WTC11 (cell line): ENCODE measurements around the gene KIF3C. TPM values are rescaled to one million over a fixed set of nuclear protein-coding genes. Genes with fewer than 3 reads are reported as not detected.

Experiments
- ATAC-seq: fragments of 200-7000 bp; cut with Tn5 transposase; 2 replicates; pipeline ENCODE4 v1.10.0; 2021; ENCODE audit warnings: mild to moderate bottlenecking, moderate library complexity
- CTCF ChIA-PET: fragments of 300-600 bp; sonication (Branson Sonifier 250); formaldehyde crosslinking; loops from one replicate; lab custom pipeline; 2021; ENCODE audit warnings: antibody characterized with exemption; lab: Charles Lee
- POLR2A ChIA-PET: fragments of 350-600 bp; sonication (Branson Sonifier 250); formaldehyde crosslinking; loops from one replicate; lab custom pipeline; 2021; ENCODE audit warnings: antibody characterized with exemption; lab: Charles Lee
- DNase-seq: peaks from one replicate; pipeline ENCODE4 v3.0.0; 2021; ENCODE audit warnings: low spot score
- H3K27ac Mint-ChIP-seq: 2 replicates; pipeline ENCODE4 v1.8.0; 2021; ENCODE audit warnings: mixed read lengths
- H3K27me3 Mint-ChIP-seq: 2 replicates; pipeline ENCODE4 v1.8.0; 2021; ENCODE audit warnings: low read depth, mild to moderate bottlenecking, moderate library complexity, mixed read lengths
- H3K36me3 Mint-ChIP-seq: 2 replicates; pipeline ENCODE4 v1.8.0; 2021; ENCODE audit warnings: mixed read lengths
- H3K4me1 Mint-ChIP-seq: 2 replicates; pipeline ENCODE4 v1.8.0; 2022; ENCODE audit warnings: mixed read lengths
- H3K4me3 Mint-ChIP-seq: 2 replicates; pipeline ENCODE4 v1.8.0; 2021; ENCODE audit warnings: mild to moderate bottlenecking, moderate library complexity, mixed read lengths
- H3K9me3 Mint-ChIP-seq: 2 replicates; pipeline ENCODE4 v1.8.0; 2021; ENCODE audit warnings: mixed read lengths
- AFF4 ChIP-seq: sonication (generic); formaldehyde crosslinking; IDR thresholded peaks from 2 replicates; pipeline ENCODE4 v1.8.1; 2023; ENCODE audit warnings: mild to moderate bottlenecking, missing genetic modification reagents, borderline replicate concordance
- ARID4B ChIP-seq: sonication (generic); formaldehyde crosslinking; IDR thresholded peaks from 2 replicates; pipeline ENCODE4 v1.8.0; 2023; ENCODE audit warnings: missing genetic modification reagents, mild to moderate bottlenecking, borderline replicate concordance
- ATF2 ChIP-seq: sonication (generic); formaldehyde crosslinking; IDR thresholded peaks from 2 replicates; pipeline ENCODE4 v1.8.1; 2022; ENCODE audit warnings: low read depth, missing genetic modification reagents, borderline replicate concordance
- E2F5 ChIP-seq: sonication (generic); formaldehyde crosslinking; IDR thresholded peaks from 2 replicates; pipeline ENCODE4 v1.8.1; 2022; ENCODE audit warnings: mild to moderate bottlenecking, moderate library complexity, missing genetic modification reagents
- ESRRA ChIP-seq: sonication (generic); formaldehyde crosslinking; IDR thresholded peaks from 2 replicates; pipeline ENCODE4 v1.8.1; 2022; ENCODE audit warnings: mild to moderate bottlenecking, missing genetic modification reagents, borderline replicate concordance
- FOXJ3 ChIP-seq: sonication (generic); formaldehyde crosslinking; IDR thresholded peaks from 2 replicates; pipeline ENCODE4 v1.9.0; 2021; ENCODE audit warnings: missing genetic modification reagents, mild to moderate bottlenecking, borderline replicate concordance
- FOXP1 ChIP-seq: sonication (generic); formaldehyde crosslinking; IDR thresholded peaks from 2 replicates; pipeline ENCODE4 v1.8.0; 2022; ENCODE audit warnings: missing genetic modification reagents, mild to moderate bottlenecking, moderate library complexity, borderline replicate concordance
- GRHL2 ChIP-seq: fragments of 250-450 bp; sonication (Bioruptor Pico); IDR thresholded peaks from 2 replicates; pipeline ENCODE4 v1.8.0; 2022; ENCODE audit warnings: mild to moderate bottlenecking, moderate library complexity; ENCODE audit not compliant: insufficient replicate concordance, severe bottlenecking
- GTF2I ChIP-seq: fragments of 250-450 bp; sonication (Bioruptor Pico); conservative IDR thresholded peaks from 2 replicates; pipeline ENCODE4 v1.4.0; 2021; ENCODE audit warnings: mild to moderate bottlenecking
- IRF1 ChIP-seq: sonication (generic); formaldehyde crosslinking; IDR thresholded peaks from 2 replicates; pipeline ENCODE4 v1.8.0; 2023; ENCODE audit warnings: missing genetic modification reagents
- IRF2 ChIP-seq: sonication (generic); formaldehyde crosslinking; IDR thresholded peaks from 2 replicates; pipeline ENCODE4 v1.8.0; 2022; ENCODE audit warnings: low read depth, missing genetic modification reagents, borderline replicate concordance
- NR1H2 ChIP-seq: sonication (generic); formaldehyde crosslinking; IDR thresholded peaks from 2 replicates; pipeline ENCODE4 v1.9.0; 2021; ENCODE audit warnings: mild to moderate bottlenecking, moderate library complexity, missing genetic modification reagents
- PRRX2 ChIP-seq: fragments of 250-450 bp; sonication (Bioruptor Pico); IDR thresholded peaks from 2 replicates; pipeline ENCODE4 v1.8.0; 2021; ENCODE audit warnings: mild to moderate bottlenecking
- RELA ChIP-seq: sonication (generic); formaldehyde crosslinking; IDR thresholded peaks from 2 replicates; pipeline ENCODE4 v1.8.1; 2022; ENCODE audit warnings: missing genetic modification reagents, mild to moderate bottlenecking, borderline replicate concordance
- SMAD3 ChIP-seq: sonication (generic); formaldehyde crosslinking; IDR thresholded peaks from 2 replicates; pipeline ENCODE4 v1.8.0; 2022; ENCODE audit warnings: missing genetic modification reagents, mild to moderate bottlenecking, borderline replicate concordance
- SMAD4 ChIP-seq: sonication (generic); formaldehyde crosslinking; IDR thresholded peaks from 2 replicates; pipeline ENCODE4 v1.8.0; 2022; ENCODE audit warnings: mild to moderate bottlenecking, missing genetic modification reagents
- SOX15 ChIP-seq: fragments of 250-450 bp; sonication (Bioruptor Pico); IDR thresholded peaks from 2 replicates; pipeline ENCODE4 v1.9.0; 2021; ENCODE audit warnings: mild to moderate bottlenecking
- TEAD1 ChIP-seq: sonication (generic); formaldehyde crosslinking; IDR thresholded peaks from 2 replicates; pipeline ENCODE4 v1.8.0; 2022; ENCODE audit warnings: mild to moderate bottlenecking, missing genetic modification reagents
- ZBTB21 ChIP-seq: sonication (generic); formaldehyde crosslinking; IDR thresholded peaks from 2 replicates; pipeline ENCODE4 v1.8.1; 2023; ENCODE audit warnings: mild to moderate bottlenecking, missing genetic modification reagents, borderline replicate concordance
- ZNF232 ChIP-seq: sonication (generic); formaldehyde crosslinking; IDR thresholded peaks from 2 replicates; pipeline ENCODE4 v1.8.0; 2022; ENCODE audit warnings: mild to moderate bottlenecking, missing genetic modification reagents
- ZNF416 ChIP-seq: fragments of 250-450 bp; sonication (Bioruptor Pico); IDR thresholded peaks from 2 replicates; pipeline ENCODE4 v1.9.0; 2021; ENCODE audit warnings: mild to moderate bottlenecking, inconsistent platforms
- ZNF423 ChIP-seq: fragments of 250-450 bp; sonication (Bioruptor Pico); IDR thresholded peaks from 2 replicates; pipeline ENCODE4 v2.1.2; 2022; ENCODE audit warnings: mild to moderate bottlenecking, moderate library complexity
- ZNF512 ChIP-seq: sonication (generic); formaldehyde crosslinking; IDR thresholded peaks from 2 replicates; pipeline ENCODE4 v1.8.1; 2022; ENCODE audit warnings: missing genetic modification reagents, borderline replicate concordance
- total RNA-seq: library from RNA; stranded (reverse); gene quantifications from 3 replicates; pipeline ENCODE4 v1.2.3, GENCODE V29; 2021

KIF3C gene
- total RNA-seq, 1 experiment from 2014 or later = 48.1 TPM

GRCh38 chr2:25877431-25878360 is 104.6 kb downstream of the KIF3C start:
- DNase-seq = peak; percentile 43
- H3K27ac Mint-ChIP-seq = peak overlapping the region; percentile 95
- H3K9me3 Mint-ChIP-seq = no peaks in the 10 kb centered on the region
- peaks cover 21% of the 10 kb centered on the region for H3K27me3 Mint-ChIP-seq
- H3K36me3 Mint-ChIP-seq = no peaks in the 10 kb centered on the region
- ChIA-PET POLR2A (interaction anchor here (0.8 to 1.6 kb wide), 8 partner anchors 10 to 307 kb away, joined by 3 to 7 read pairs (median 4); partner anchors contain the start of gene DTNB), CTCF (interaction anchor here (0.8 to 2.0 kb wide), 11 partner anchors 9 to 307 kb away, joined by 3 to 19 read pairs (median 3); no protein-coding TSS in a partner anchor)
- H3K4me1 Mint-ChIP-seq = peaks cover 16% of the 10 kb centered on the region
- peak overlapping the region; percentile 96 for H3K4me3 Mint-ChIP-seq
- peak; percentile 29 for ATAC-seq
- 0 out of 2 replicates have a peak, but pooled peaks have one; percentile 22 for TF ChIP-seq ARID4B (CRISPR knock-in tag)
- no peak for TF ChIP-seq SOX15 (CRISPR knock-in tag)
- TF ChIP-seq GTF2I (CRISPR knock-in tag) = no peak
- TF ChIP-seq SMAD4 = no peak
- 0 out of 2 replicates have a peak, but pooled peaks have one; percentile 60 for TF ChIP-seq IRF2 (CRISPR knock-in tag)
- no peak for TF ChIP-seq FOXJ3
- TF ChIP-seq ZNF416 (CRISPR knock-in tag) = no peak
- 0 out of 2 replicates have a peak, but pooled peaks have one; percentile 22 for TF ChIP-seq ZNF232 (CRISPR knock-in tag)
- TF ChIP-seq ZNF512 = no peak
- 0 out of 2 replicates have a peak, but pooled peaks have one; percentile 33 for TF ChIP-seq AFF4 (CRISPR knock-in tag)
- no peak for TF ChIP-seq NR1H2 (CRISPR knock-in tag)
- TF ChIP-seq PRRX2 (CRISPR knock-in tag) = no peak
- no peak for TF ChIP-seq TEAD1
- peak; percentile 57; the same call in 1 of the 2 replicates for TF ChIP-seq RELA (CRISPR knock-in tag)
- TF ChIP-seq ATF2 (CRISPR knock-in tag) = no peak
- peak; percentile 21; the same call in 1 of the 2 replicates for TF ChIP-seq E2F5 (CRISPR knock-in tag)
- TF ChIP-seq IRF1 = no peak
- TF ChIP-seq SMAD3 = no peak
- TF ChIP-seq GRHL2 (CRISPR knock-in tag) = no peak
- TF ChIP-seq ESRRA = no peak
- no peak for TF ChIP-seq ZNF423 (CRISPR knock-in tag)
- TF ChIP-seq FOXP1 (CRISPR knock-in tag) = peak; percentile 31; the same call in 1 of the 2 replicates
- no peak for TF ChIP-seq ZBTB21
